Glomerular endothelial cell (primary cell): ENCODE results near the gene GAPDHS. TPM values are rescaled to one million over a fixed set of nuclear protein-coding genes. Genes with fewer than 3 reads are reported as not detected.

Experiments used
- DNase-seq: peaks from one replicate; pipeline ENCODE4 v3.0.0-alpha.2; 2011; ENCODE audit warnings: low read depth, low spot score; ENCODE audit errors: extremely low read depth
- total RNA-seq: library from RNA; depleted of rRNA; stranded (reverse); fragments of >200 nt; gene quantifications from 2 replicates; pipeline ENCODE4 v1.2.3, GENCODE V29; 2015

GAPDHS gene
- total RNA-seq, 1 donor from 2014 or later: not detected

DNA sequence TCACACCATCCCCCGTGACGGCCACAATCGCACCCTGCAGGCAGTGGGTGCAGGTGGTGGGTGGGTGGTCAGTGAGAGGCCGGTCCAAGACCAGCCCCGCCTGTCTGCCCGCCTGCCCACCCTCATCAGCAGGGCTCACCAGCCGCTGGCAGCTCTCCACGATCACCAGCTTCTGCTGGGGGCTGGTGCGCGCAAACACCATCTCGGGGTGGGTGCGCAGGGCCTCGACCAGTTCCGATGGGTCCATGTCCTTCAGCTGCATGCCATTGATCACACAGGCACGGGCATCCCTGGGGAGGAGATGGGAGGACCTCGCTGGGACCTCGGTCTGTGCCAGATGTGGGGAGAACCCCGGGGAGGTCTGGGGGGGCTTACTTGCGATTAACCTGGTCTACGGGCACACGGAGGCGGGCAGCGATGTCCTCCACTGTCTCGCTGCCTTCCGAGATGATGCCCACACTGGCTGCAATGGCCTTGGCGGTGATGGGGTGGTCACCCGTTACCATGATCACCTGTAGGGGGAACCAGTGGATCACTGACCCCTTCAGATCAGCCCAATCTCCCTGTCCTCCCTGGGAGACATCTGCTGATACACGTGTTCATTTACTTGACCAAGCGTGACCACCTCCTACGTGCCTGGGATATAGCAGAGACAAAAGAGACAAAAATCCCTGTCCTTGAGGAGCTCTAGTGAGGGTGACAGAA lies 22.2 kb downstream of the GAPDHS start:
- DNase-seq: no peak

DNA sequence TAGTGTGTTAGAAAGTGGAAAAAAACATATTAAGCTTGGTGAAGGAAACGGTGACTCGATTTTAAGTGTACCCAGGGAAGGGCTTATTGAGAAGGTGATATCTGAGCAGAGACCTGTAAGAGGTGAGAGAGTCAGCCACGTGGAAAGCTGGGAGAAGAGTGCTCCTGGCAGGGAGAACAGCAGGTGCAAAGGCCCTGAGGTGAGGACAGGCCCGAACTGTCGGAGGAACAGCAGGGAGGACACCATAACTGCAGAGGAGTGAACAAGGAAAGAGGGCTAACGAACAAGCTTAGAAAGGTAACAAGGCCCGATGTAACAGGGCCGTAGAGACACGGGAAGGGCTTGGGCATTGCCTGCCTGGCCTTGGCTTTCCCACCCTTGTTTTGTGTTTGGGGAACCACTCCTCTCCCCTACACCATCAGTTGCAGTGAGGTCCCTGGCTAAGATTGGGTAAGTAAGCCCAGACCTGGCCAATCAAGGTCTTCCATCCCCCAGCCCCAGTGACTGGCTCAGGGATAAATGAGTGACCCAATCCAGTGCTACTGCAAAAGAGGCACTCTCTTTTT lies 22.9 kb downstream of the GAPDHS start:
- DNase-seq: no peak

DNA sequence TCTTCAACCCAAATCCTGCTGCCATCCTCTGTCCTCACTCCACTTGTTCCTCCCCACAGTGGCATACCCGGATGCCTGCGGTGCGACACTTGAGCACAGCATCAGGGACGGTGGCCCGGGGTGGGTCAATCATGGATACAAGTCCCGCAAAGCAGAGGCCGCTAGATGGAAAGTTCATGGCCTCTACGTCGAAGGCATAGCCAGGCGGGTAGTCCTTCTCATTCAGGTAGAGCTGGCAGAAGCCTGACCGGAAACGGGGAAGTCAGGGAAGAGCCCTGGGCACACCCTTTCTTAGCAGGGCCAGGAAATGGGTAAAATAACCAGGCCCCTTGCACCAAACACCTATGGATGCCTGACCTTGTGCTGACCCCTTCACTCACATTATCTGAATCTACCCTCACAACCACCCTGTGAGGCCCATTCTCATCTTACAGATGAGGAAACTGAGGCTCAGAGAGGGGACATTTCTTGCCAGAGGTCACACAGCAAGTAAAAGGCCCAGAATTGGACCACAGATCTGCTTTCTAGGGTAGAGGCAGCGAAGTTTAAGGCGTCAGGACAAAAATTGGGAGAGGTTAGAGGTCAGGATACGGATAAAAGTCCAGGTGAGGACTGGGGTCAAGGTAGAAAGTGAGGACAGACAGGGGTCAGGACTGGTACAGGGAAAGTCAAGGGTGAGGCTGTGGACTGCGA lies 23.7 kb downstream of the GAPDHS start:
- no peak for DNase-seq

DNA sequence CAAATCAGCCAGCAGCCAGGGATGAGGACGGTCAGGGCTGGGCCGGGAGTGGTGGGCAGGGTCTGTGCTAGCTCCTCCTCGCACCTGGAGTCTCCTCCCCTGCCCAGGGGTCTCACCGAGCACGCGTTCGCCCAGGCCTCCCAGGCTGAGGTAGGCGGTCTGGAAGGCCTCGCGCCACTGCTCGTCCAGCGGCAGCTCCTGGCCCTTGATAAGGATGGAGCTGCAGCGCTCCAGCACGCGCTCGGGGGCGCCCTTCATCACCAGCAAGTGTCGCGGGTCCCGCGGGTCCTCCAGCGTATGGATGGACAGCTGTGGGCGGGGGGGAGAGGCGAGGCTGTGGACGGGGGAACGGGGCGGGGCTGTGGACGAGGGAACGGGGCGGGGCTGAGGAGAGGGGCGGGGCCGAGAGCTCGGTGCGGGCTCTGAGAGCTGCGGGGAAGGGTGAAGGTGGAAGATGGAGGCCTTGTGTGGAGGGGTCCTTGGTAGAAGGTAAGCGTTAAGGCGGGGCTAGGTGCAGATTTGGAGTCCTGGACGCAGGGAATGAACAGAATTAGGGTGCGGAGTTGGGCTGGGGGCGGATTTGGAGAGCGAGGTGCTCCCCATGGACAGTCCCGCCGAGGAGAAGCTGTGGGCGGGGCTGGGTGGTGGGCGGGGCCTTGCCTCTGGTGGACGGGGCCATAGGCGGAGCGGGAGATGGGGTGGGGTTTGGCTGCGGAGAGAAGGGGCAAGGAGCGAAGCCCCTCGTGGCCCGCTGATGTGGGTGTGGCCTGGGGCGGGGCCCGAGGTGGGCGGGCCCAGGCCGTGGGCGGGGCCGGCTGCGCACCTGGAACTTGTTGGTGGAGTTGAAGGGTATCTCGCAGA lies 24.5 kb downstream of the GAPDHS start:
- no peak for DNase-seq

DNA sequence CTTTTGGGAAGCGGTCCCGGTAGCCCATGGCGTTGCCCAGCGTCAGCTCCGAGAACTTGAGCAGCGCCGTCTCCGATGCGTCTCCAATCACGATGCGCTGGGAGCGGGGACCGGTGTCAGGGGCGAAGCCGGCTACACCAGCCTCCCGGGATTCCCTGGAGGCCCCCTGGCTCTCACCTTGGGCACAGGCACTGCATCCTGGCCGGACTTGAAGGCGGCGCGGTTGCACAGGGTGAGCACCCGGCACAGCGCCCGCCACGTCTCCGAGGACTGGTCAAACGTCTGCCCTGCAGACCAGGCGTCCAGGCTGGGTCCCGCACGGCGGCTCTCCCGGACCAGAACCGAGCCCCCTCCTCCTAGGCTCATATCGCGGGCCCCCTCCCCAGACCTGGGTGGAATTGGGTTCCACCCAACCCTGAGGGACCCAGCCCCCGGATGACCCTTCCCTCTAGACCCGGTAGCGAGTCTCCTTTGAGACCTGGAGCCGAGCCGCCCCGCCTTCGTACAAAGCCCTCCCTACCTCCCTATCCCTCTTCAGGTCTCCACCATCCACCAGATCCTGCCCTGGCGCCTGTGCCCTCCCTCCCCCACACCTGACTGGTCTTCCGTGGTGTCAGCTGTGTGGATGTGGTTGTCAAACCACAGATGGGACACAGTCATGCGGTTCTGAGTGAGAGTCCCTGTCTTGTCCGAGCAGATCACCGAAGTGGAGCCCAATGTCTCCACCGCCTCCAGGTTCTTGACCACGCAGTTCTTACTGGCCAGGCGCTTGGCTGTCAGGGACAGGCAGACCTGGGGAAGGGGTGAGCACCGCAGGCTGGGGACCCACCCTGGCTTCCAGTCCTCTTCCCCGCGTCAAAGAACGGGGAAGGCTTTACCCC lies 25.4 kb downstream of the GAPDHS start:
- DNase-seq: no peak

DNA sequence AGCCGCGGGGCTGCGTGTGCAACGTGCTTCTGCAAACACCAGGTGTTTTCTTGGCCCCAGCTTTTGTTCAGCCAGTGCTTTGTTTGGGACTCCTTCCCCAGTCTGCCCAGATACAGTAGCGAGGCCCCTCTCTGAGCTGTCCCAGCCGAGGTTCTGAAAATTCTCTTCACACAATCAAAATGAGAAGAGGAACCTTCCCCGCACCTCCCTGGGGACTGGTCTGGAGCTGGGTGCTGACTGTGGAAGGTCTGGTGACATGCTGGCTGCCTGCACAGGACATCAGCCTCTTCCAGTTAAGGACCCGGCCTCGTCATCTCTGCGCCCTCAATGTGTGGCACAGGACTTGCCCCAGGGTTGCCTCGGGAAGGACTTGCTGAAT lies 26.0 kb downstream of the GAPDHS start:
- no peak for DNase-seq

DNA sequence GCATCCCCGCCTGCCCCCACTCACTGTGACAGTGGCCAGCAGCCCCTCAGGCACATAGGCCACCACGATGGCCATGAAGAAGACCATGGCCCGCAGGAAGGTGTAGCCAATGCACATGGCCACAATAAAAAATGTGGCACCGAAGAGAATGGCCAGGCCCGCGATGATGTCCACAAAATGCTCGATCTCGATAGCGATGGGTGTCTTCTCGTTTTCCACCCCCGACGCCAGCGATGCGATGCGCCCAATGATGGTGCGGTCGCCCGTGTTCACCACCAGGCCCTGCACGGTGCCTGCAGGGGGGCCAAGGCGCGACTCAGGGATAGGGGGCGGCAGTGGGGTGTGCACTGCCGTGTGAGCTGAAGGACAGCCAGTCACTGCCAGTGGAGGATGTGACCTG lies 26.5 kb downstream of the GAPDHS start:
- DNase-seq: no peak

DNA sequence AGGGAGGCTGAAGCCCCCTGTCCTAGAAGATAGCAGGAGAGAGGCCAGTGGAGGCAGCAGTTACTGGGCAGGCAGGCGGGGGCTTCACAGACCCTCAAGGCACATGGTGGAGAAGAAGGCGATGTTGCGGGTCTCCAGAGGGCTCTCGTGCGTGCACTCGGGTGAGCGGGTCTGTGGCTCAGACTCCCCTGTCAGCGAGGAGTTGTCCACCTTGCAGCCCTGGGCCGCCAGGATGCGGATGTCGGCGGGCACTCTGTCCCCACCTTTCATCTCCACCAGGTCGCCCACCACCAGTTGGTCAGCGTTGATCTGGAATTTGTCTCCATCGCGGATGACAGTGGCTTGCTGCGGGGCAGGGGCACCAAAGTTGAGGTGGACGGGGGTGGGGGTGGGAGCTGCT lies 27.0 kb downstream of the GAPDHS start:
- DNase-seq: no peak

DNA sequence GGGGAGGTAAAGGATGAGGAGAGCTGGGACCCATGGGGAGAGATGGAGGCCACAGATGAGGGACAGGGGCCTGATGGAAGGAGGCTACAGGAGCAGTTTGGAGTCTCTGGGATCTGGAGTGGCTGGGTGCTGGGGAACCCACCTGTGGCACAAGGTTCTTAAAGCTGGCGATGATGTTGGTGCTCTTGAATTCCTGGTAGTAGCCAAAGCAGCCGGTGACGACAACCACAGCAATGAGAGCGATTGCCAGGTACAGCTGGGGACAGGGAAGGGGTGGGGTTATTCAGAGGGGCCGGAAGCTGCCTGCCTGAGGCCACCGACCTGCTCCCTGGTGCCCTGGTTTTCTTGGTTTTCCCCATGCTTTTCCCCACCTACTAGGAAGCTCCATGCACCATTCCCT lies 27.4 kb downstream of the GAPDHS start:
- DNase-seq: no peak

DNA sequence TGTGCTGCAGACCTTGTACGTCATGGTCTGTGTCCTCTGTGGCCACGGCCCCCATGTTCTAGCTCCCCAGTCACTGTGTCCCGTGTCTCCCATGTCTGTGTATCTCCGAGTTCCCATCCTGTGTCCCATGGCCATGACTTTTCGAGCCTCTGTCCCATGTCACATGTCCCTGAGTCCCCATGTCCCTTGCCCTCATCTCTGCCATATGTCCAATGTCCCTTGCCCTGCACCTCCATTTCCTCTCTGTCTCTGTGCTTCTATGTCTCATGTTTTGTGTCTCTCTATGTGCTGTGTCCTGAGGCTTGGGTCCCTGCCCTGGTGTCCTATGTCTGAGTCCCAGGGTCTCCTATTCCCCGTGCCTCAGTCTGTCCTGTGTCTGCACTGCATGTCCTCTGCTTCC lies 28.2 kb downstream of the GAPDHS start:
- DNase-seq: no peak

DNA sequence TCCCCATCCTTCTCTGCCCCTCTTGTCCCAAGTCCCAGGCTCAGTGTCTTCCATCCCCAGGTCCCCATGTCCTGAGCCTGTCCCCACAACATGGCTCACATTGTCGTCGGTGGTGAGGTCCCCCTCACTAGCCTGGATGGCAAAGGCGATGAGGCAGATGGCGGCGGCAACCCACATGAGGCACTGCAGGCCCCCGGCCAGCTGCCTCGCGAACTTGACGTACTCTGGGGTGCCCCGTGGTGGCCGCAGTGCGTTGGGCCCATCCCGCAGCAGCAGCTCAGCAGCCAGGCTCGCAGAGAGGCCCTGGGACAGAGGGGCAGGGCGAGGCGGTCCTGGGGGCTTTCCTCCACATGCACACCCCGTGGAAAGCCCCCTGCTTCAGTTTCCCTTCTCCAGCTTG lies 29.1 kb downstream of the GAPDHS start:
- DNase-seq: no peak

DNA sequence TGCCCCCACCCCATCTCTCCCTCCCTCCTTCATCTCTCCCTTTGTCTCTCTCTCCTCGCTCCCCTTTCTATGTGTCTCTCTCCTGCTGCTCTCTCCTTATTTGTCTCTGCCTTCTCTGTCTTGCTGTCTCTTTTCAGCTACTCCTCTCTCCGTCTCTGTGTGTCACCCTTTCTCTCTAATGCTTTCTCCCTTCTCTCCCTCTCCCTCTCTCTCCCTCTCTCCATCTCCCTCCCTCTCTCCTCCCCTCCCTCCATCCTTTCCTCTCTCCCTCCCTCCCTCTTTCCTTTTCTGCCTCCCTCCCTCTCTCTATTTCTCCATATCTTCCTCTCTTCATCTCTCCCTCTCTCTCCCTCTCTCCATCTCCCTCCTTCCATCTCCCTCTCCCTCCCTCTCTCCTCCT lies 29.5 kb downstream of the GAPDHS start:
- no peak for DNase-seq

DNA sequence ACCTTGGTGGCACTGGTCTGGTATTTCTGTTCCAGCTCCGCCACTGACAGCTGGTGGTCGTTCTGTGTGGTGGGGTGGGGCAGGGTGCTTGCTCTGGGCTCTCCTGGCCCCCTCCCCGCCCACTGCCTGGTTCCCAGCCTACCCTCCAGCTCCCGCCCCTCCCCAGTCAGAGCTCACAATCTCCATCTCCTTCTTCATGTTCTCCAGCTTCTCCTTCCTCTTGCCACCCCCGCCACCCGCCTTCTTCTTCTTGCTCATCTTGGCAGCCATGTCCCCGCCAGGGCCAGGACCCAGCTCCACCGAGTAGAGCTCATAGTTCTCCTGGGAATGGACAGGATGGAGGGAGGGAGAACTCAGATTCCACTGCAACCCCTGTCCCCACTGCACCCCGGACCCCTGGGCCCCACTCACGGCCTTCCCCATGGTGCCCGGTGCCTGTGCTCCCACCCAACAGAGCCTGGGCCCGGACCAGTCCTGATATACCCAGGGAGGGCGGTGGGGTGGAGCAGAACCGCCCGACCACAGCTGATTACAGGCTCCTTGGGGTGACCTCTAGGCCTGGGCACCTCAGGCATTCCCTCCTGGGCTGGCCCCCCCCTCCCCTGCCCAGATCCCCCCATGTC lies 30.1 kb downstream of the GAPDHS start, which contains the start of gene ATP4A:
TSS of gene ATP4A (minus strand) at position 452 of the 623 bp plus-strand sequence. CDS start at position 423, 29 bp downstream.
- DNase-seq: no peak

DNA sequence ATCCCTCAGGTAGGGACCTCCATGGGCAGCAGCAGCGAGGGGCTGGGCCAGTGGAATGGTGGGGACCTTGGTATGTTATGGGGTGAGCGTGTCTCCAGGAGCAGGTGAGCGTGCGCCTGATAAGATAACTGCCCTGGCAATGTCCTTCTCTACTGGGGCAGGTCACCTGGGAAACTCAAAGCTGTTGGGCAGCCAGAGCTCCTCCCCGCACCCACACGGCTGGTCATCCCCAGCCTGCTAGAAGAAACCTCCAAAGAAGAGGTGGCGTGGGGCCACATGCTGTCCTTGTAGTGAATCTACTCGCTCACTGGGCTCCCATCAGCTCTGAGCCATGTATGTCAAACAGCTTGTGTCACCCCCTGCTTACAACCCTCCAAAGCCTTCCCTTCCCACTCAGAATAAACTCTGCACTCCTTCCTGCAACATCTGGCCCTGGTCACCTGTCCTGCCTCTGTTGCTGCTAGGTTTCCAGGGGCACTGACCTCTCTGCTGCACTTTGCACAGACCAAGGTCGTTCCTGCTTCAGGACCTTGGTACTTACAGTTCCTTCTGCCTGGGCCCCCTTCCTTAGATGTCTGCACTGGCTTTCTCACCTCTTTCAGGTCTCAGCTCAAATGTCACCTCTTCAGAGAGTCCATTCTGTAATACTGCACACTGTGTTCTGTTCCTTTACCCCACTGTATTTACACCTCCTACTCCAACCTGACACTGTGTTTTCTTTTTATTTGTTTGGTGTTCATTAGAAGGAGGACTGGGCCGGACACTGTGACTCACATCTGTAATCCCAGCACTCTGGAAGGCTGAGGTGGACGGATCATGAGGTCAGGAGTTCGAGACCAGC lies 32.0 kb downstream of the GAPDHS start:
- no peak for DNase-seq

DNA sequence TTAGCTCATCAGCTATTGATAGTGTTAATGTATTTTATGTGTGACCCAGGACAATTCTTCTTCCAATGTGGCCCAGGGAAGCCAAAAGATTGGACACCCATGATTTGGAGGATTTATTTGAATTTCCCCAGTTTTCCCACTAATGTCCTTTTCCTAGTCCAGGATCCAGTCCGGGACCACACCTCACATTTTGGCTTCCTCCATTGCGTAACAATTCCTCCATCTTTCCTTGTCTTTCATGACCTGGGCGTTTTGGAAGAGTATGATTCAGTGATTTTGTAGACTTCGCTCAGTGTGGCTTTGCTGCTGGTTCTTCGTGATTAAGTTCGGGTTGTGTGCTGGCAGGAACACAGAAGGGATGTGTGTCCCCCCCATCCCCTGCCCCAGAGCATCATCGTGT lies 33.5 kb downstream of the GAPDHS start:
- no peak for DNase-seq

DNA sequence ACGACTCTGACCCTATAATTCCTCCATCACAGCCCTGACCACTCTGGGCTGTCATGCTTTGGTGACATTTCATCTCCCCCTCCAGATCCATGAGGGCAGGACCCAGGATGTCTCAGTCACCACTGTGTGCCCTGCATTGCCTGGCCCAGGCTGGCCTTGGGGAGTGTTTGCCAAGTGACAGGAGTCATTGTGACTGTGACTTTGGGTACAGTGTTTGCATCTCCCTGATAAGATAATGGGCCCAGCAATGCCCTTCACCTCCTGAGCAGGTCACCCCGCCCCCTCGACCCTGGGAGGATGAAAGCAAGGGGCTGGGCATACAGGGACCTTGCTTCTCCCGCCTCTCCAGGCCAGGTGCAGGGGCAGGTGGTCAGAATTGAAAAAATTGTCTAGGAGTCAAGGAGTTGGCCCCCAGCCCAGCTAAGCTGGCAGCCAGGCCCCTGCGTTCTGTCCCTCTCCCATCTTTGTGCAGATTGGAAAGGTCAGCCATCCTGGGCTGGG lies 36.1 kb downstream of the GAPDHS start:
- DNase-seq: no peak

DNA sequence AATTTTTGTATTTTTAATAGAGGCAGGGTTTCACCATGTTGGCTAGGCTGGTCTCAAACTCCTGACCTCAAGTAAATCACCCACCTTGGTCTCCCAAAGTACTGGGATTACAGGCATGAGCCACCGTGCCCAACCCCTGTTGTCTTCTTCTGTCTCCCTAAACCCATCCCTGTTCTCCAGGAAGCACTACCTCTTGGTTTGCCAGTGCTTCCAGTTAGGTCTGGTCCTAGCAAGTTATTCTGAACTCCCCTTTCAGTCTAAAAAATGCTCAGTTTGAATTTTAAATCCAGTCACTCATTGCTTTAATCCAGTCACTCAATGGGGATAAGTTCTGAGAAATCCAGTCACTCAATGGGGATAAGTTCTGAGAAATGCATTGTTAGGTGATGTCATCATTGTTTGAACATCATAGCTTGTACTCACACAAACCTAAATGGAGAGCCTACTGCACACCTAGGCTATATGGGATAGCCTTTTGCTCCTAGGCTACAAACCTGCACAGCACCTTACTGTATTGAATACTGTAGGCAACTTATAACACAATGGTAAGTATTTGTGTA lies 38.2 kb downstream of the GAPDHS start:
- no peak for DNase-seq

DNA sequence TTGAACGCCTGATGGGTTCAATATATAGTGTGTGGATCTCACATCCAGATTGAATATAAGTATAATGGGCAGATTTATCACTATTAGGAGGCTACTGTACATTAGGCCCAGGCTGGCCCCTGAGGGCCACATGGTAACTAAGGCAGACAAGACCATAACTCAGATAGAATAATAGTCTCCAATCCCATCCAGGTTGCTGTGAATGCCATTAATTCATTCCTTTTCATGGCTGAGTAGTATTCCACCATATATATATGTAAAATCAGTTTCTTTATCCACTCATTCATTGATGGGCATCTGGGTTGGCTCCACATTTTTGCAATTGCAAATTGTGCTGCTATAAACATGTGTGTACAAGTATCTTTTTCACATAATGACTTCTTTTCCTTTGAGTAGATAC lies 44.7 kb downstream of the GAPDHS start:
- no peak for DNase-seq
